ENCODE results near the gene FCHSD2. TPM values are rescaled to one million over a fixed set of nuclear protein-coding genes. Genes with fewer than 3 reads are reported as not detected.

FCHSD2 gene
- total RNA-seq, 1 donor from 2014 or later: 59.0 TPM

GRCh38 chr11:72969894-72970335, 172.2 kb downstream of the FCHSD2 start:
- Histone ChIP-seq H3K27ac (no peak overlapping the region), H3K36me3 (no peaks in the 10 kb centered on the region), H3K9me3 (no peaks in the 10 kb centered on the region), H3K4me1 (peaks cover 18% of the 10 kb centered on the region), H3K4me3 (no peak overlapping the region), H3K27me3 (ENCODE audit: low read depth) (no peaks in the 10 kb centered on the region)
- TF ChIP-seq CTCF (IDR thresholded peaks at IDR 0.05): no peak
- intact Hi-C loops (cut with DNase I): no loop called here
- ATAC-seq: no peak
- no peak for DNase-seq

DNA sequence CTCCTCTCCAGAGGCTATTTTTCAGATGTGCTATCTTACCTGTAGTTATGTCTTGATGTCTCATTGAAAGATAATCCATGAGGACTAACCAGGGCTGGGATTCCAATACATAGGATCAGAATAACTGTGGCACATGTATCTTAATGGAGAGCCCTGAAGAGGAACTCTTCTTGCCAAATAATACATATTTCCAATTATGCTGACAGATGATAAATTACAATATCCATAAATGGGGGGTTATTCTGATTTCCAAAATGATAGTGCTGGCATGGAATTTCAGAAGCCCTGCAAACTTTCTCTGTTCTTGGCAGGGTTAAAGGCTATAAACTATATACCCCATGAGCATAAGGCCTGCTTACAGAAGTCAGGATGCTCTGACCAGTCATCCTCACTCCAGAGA, 173.7 kb downstream of the FCHSD2 start:
- Histone ChIP-seq H3K4me3 (no peak overlapping the region), H3K4me1 (peaks cover 8% of the 10 kb centered on the region), H3K27me3 (ENCODE audit: low read depth) (no peaks in the 10 kb centered on the region), H3K9me3 (no peaks in the 10 kb centered on the region), H3K27ac (no peak overlapping the region), H3K36me3 (no peaks in the 10 kb centered on the region)
- no peak for DNase-seq
- intact Hi-C loops (cut with DNase I): no loop called here
- TF ChIP-seq CTCF (IDR thresholded peaks at IDR 0.05): no peak
- ATAC-seq: no peak

DNA sequence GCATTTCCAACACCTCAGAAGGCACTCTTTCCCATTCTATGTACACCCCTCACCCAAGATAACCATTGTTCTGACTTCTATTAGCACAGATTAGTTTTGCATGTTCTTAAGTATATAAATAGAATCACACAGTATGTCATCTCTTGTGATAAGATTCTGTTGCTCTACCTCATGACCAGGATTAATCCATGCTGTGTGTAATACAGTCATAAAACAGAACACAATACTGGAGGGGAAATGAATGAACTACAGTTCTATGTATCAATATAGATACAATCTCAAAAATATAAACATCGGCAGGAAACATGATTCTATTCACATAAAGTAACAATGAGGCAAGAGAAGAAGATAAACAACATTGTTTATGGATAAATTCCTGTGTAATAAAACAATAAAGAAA, 176.4 kb downstream of the FCHSD2 start:
- Histone ChIP-seq H3K27ac (no peak overlapping the region), H3K36me3 (no peaks in the 10 kb centered on the region), H3K9me3 (no peaks in the 10 kb centered on the region), H3K4me1 (no peaks in the 10 kb centered on the region), H3K4me3 (no peak overlapping the region), H3K27me3 (ENCODE audit: low read depth) (no peaks in the 10 kb centered on the region)
- intact Hi-C loops (cut with DNase I): no loop called here
- DNase-seq (no peak), ATAC-seq (no peak)
- no peak for TF ChIP-seq CTCF (IDR thresholded peaks at IDR 0.05)

DNA sequence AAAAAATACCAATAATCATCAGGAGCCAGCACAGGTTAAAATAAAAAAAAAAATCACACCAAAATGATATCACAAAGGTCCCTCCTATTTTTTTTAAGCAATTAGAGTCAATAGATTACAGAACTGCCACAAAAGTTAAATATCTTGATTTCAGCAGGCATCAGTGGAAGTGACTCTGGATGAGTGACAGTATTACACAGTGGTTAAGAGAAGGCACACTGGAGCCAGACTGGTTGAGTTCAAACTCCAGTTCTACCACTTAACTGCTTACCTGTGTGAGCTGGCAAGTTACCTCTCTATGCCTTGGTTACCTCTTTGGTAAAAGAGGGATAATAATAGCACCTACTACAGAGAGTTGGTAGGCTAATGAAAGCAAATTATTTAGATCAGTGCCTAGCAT, 179.4 kb downstream of the FCHSD2 start:
- DNase-seq (no peak), ATAC-seq (no peak)
- Histone ChIP-seq H3K4me3 (no peak overlapping the region), H3K27me3 (ENCODE audit: low read depth) (no peaks in the 10 kb centered on the region), H3K9me3 (no peaks in the 10 kb centered on the region), H3K36me3 (no peaks in the 10 kb centered on the region), H3K27ac (no peak overlapping the region), H3K4me1 (no peaks in the 10 kb centered on the region)
- TF ChIP-seq CTCF (IDR thresholded peaks at IDR 0.05): no peak
- intact Hi-C loops (cut with DNase I): no loop called here

DNA sequence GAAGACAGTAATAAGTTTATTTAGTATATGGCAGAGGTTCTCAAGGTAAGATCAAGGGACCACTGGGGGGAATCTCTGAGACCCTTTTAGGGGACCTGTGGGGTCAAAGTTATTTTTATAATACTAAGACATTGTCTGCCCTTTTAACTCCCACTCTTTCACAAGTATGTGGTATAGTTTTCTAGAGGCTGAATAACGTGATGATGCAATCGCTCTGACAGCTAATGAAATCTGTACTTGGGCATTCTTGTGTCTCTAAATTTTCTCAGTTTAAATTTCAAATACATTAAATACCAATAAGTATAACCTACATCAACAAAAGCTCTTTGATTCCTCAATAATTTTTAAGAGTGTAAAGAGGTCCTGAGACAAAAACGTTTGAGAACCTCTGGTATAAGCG, 180.0 kb downstream of the FCHSD2 start:
- no peaks in the 10 kb centered on the region for H3K4me1 ChIP-seq
- no peak overlapping the region for H3K27ac ChIP-seq
- no peak for TF ChIP-seq CTCF (IDR thresholded peaks at IDR 0.05)
- ATAC-seq: no peak
- H3K36me3 ChIP-seq: no peaks in the 10 kb centered on the region
- no peak for DNase-seq
- intact Hi-C loops (cut with DNase I): no loop called here
- no peaks in the 10 kb centered on the region for H3K9me3 ChIP-seq
- H3K4me3 ChIP-seq: no peak overlapping the region
- no peaks in the 10 kb centered on the region for H3K27me3 ChIP-seq (ENCODE audit: low read depth)
